Transverse colon (tissue), 4 donors: ENCODE results near the gene TTYH1. TPM values are rescaled to one million over a fixed set of nuclear protein-coding genes. Genes with fewer than 3 reads are reported as not detected.

Source experiments
- DNase-seq: peaks from one replicate; pipeline ENCODE4 v3.0.0-alpha.2; 2019
- H3K27ac ChIP-seq, 4 donors: fragments of 200-600 bp; sonication (generic); 2 replicates each; pipeline ENCODE4 v1.5.1; 2016 to 2018; ENCODE audit warnings: inconsistent platforms in 4 of 4
- H3K27me3 ChIP-seq: fragments of 200-600 bp; sonication (generic); 2 replicates; pipeline ENCODE4 v1.5.1; 2017; ENCODE audit warnings: inconsistent platforms
- H3K36me3 ChIP-seq, 4 donors: fragments of 200-600 bp; sonication (generic); 2 replicates each; pipeline ENCODE4 v1.5.1; 2017 to 2019; ENCODE audit warnings: inconsistent platforms in 4 of 4
- H3K4me1 ChIP-seq, 4 donors: fragments of 200-600 bp; sonication (generic); 2 replicates each; pipeline ENCODE4 v1.5.1; 2017 to 2020; ENCODE audit warnings: inconsistent platforms in 4 of 4
- H3K4me3 ChIP-seq, 4 donors: fragments of 200-600 bp; sonication (generic); 1 replicate in 1 of 4; 2 replicates in 3 of 4; pipeline versions ENCODE4 v1.5.1 to v1.6.1; 2017 to 2019; ENCODE audit warnings: inconsistent platforms in 4 of 4
- H3K9me3 ChIP-seq, 2 donors: fragments of 200-600 bp; sonication (generic); 2 replicates each; pipeline ENCODE4 v1.5.1; 2017 to 2019; ENCODE audit warnings: inconsistent platforms in 2 of 2
- CTCF ChIP-seq, 5 experiments: fragments of 200-600 bp in 3 of 5; fragments of 450-650 bp in 2 of 5; sonication (generic) in 3 of 5; IDR thresholded peaks; 1 replicate in 2 of 5; 2 replicates in 3 of 5; pipeline ENCODE4 v1.5.1; 2016 to 2017; ENCODE audit warnings: antibody characterized with exemption in 5 of 5, inconsistent platforms in 3 of 5, mild to moderate bottlenecking in 2 of 5, moderate library complexity in 1 of 5
- EP300 ChIP-seq: sonication (generic); formaldehyde crosslinking; IDR thresholded peaks from one replicate; pipeline ENCODE4 v1.6.1; 2017; ENCODE audit warnings: antibody characterized with exemption, low read depth
- POLR2A ChIP-seq: fragments of 450-650 bp; IDR thresholded peaks from one replicate; pipeline ENCODE4 v1.6.1; 2016; ENCODE audit warnings: antibody characterized with exemption, mild to moderate bottlenecking, moderate library complexity
- POLR2AphosphoS5 ChIP-seq, 3 donors: sonication (generic); formaldehyde crosslinking; IDR thresholded peaks; one replicate each; pipeline ENCODE4 v1.6.1; 2016; ENCODE audit warnings: antibody characterized with exemption in 3 of 3
- WGBS, 2 donors: methylation state at CpG; one replicate each; pipeline ENCODE4 v1.1.5; 2018; ENCODE audit warnings: low coverage in 1 of 2; 5-methylcytosine and 5-hydroxymethylcytosine counted together
- in situ Hi-C, 4 donors: fragments of 200-750 bp; cut with MboI; loops; one replicate each; pipeline versions ENCODE4 v1.15.0 to v1.15.1; 2017; ENCODE audit warnings: low sequenced_read_pairs in 3 of 4, low pct_ligation_motif_present in 1 of 4, low pct_unique_long_range_greater_than_20kb in 1 of 4
- intact Hi-C: fragments of 100-400 bp; cut with DNase I; formaldehyde crosslinking; loops from one replicate; pipeline ENCODE4 v1.15.1; 2023; ENCODE audit warnings: low total_unique reads
- total RNA-seq, 4 donors: library from RNA; depleted of rRNA; stranded (reverse); fragments of >200 nt; gene quantifications; one replicate each; pipeline ENCODE4 v1.1.0, GENCODE V29; 2016

The TTYH1 gene
- total RNA-seq, 4 donors from 2014 or later: 1.1 to 7.5 (median 3.0) TPM

DNA sequence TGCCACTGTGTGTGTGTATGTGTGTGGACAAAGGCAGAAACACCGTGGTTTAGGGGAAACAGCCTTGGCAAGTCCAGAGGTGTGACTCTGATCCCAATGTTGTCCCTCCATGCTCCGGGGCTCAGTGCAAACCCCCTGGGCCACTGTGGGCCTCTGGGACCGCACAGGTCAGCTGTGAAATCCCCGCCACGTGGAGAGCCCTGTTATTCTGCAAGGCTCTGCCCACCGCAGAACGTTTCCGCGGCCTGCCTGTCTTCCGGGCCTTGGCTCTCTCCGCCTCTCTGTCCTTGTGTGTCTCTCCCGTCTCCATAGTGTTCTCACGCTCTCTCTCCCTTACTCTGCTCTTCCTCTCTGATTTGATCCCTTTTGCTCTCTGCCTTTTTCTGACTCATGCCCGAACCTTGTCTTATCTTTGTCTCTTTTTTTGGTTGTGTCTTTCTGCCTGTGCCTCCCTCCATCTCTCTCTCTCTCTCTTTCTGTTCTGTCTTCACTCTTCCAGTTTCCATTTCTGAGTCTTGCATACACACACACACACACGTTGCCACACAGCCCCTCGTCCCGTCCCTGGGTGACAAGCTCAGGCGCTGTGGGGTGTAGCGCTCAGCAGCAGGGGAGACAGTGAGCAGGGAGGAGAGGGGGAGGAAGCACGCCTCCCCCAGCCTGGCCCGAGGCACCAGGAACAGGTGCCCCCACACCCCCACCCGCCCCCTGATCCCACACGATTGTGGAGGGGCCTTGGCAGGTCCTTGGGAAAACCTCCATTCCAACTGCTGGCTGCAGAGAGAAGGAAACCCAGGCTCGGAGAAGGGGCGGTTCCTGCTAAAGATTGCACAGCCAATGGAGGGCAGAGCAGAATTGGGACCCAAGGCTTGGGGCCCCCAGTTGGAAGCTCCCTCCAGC, 3.0 kb downstream of the TTYH1 start:
- no peak for TF ChIP-seq POLR2AphosphoS5 (IDR thresholded peaks at IDR 0.05)
- no peak for TF ChIP-seq EP300
- TF ChIP-seq CTCF (IDR thresholded peaks at IDR 0.05): no peak
- no peak for TF ChIP-seq POLR2A
- WGBS, 2 donors: 37% methylated on average over 25 of the region's 25 CpGs; no CpG with 5 or more reads in 1 of the 2 donors
- H3K4me3 ChIP-seq: no peak overlapping the region
- in situ Hi-C loops (no loop called here), intact Hi-C loops (no loop called here)
- no peak for DNase-seq
- peaks cover 0 to 5% (median 0%) of the 10 kb centered on the region in 4 donors for H3K4me1 ChIP-seq
- no peaks in the 10 kb centered on the region for H3K9me3 ChIP-seq
- peaks cover 73% of the 10 kb centered on the region for H3K27me3 ChIP-seq
- no peaks in the 10 kb centered on the region for H3K36me3 ChIP-seq
- no peak overlapping the region for H3K27ac ChIP-seq

GRCh38 chr19:54418930-54419800, 3.9 kb downstream of the TTYH1 start:
- Histone ChIP-seq H3K36me3 (no peaks in the 10 kb centered on the region), H3K4me1 (peaks cover 0 to 5% (median 0%) of the 10 kb centered on the region in 4 donors), H3K27me3 (peaks cover 73% of the 10 kb centered on the region), H3K27ac (no peak overlapping the region), H3K9me3 (no peaks in the 10 kb centered on the region), H3K4me3 (no peak overlapping the region)
- DNase-seq: no peak
- in situ Hi-C loops (no loop called here), intact Hi-C loops (no loop called here)
- no peak for TF ChIP-seq POLR2AphosphoS5 (IDR thresholded peaks at IDR 0.05)
- TF ChIP-seq EP300: no peak
- TF ChIP-seq POLR2A: no peak
- TF ChIP-seq CTCF (IDR thresholded peaks at IDR 0.05): no peak
- WGBS, 2 donors: 40 to 78% methylated on average over 1 to 26 of the region's 26 CpGs

- Histone ChIP-seq H3K4me3 (no peak overlapping the region), H3K36me3 (no peaks in the 10 kb centered on the region), H3K27me3 (peaks cover 68% of the 10 kb centered on the region), H3K9me3 (no peaks in the 10 kb centered on the region), H3K27ac (no peak overlapping the region), H3K4me1 (peaks cover 0 to 5% (median 0%) of the 10 kb centered on the region in 4 donors)
- TF ChIP-seq POLR2A: no peak
- TF ChIP-seq EP300: no peak
- no peak for TF ChIP-seq POLR2AphosphoS5 (IDR thresholded peaks at IDR 0.05)
- TF ChIP-seq CTCF (IDR thresholded peaks at IDR 0.05): no peak
- WGBS, 2 donors: 32% methylated on average over 10 of the region's 10 CpGs; no CpG with 5 or more reads in 1 of the 2 donors
- in situ Hi-C loops (no loop called here), intact Hi-C loops (no loop called here)
- no peak for DNase-seq
These were observed 4.8 kb downstream of the TTYH1 start for GRCh38 chr19:54420068-54420382.
